HG02642 (cell line): ENCODE results near the gene PFDN2.

Source experiments
- ATAC-seq: cut with Tn5 transposase; IDR thresholded peaks from one replicate; pipeline ENCODE4 v1.9.1; 2021; ENCODE audit warnings: mild to moderate bottlenecking; ENCODE audit not compliant: unreplicated experiment, poor library complexity

Gene PFDN2

GRCh38 chr1:161117759-161118581 lies at the start of gene PFDN2, which contains the start of gene NIT1:
Gene PFDN2 (minus strand): TSS chr1:161118037. CDS start chr1:161118026, 11 bp downstream.
Gene NIT1 (plus strand): TSS chr1:161118105. CDS start chr1:161118177, 72 bp downstream.
- ATAC-seq = peak; percentile 88

GRCh38 chr1:161166669-161167548 lies 49.1 kb upstream of the PFDN2 start:
- ATAC-seq = no peak

GRCh38 chr1:161165742-161166668 lies 48.2 kb upstream of the PFDN2 start, which contains the start of gene PPOX:
Gene PPOX (plus strand): TSS chr1:161166426. CDS start chr1:161166848, 422 bp downstream.
- peak; percentile 92 for ATAC-seq

- ATAC-seq = no peak
Observed at GRCh38 chr1:161164901-161165610, 47.2 kb upstream of the PFDN2 start.

GRCh38 chr1:161163793-161164192 lies 46.0 kb upstream of the PFDN2 start:
- ATAC-seq = no peak

GRCh38 chr1:161162806-161163205 lies 45.0 kb upstream of the PFDN2 start:
- no peak for ATAC-seq

- ATAC-seq = no peak
Observed at GRCh38 chr1:161162052-161162451, 44.2 kb upstream of the PFDN2 start.

- ATAC-seq = no peak
Observed at GRCh38 chr1:161161652-161162051, 43.8 kb upstream of the PFDN2 start.

- ATAC-seq = no peak
Observed at GRCh38 chr1:161160671-161161145, 42.9 kb upstream of the PFDN2 start.

GRCh38 chr1:161159913-161160243 lies 42.0 kb upstream of the PFDN2 start:
- ATAC-seq = no peak

GRCh38 chr1:161159087-161159912 lies 41.5 kb upstream of the PFDN2 start, which contains the start of gene USP21:
Gene USP21 (plus strand): TSS chr1:161159500. CDS start chr1:161160641, 1,141 bp downstream.
- ATAC-seq = peak; percentile 91

GRCh38 chr1:161158316-161159010 lies 40.6 kb upstream of the PFDN2 start:
- ATAC-seq = no peak

GRCh38 chr1:161157867-161158266 lies 40.0 kb upstream of the PFDN2 start:
- no peak for ATAC-seq

- ATAC-seq = peak; percentile 94
Observed at GRCh38 chr1:161153682-161154337, 36.0 kb upstream of the PFDN2 start, which contains the start of gene UFC1. Gene UFC1 (plus strand): TSS chr1:161153978. CDS start chr1:161153998, 20 bp downstream.

- ATAC-seq = no peak
Observed at GRCh38 chr1:161153176-161153575, 35.3 kb upstream of the PFDN2 start.

- ATAC-seq = no peak
Observed at GRCh38 chr1:161145832-161146231, 28.0 kb upstream of the PFDN2 start.

GRCh38 chr1:161140755-161141400 lies 23.0 kb upstream of the PFDN2 start:
- no peak for ATAC-seq
